Stimulated activated CD8-positive, alpha-beta memory T cell treated with anti-CD3 and anti-CD28 coated beads, Interleukin-15, amount 100 ng/mL, for 4 hours (primary cell): ENCODE results near the gene ARSB.
"Not testable (repeated sequence)": the region's sequence is repeated elsewhere in the genome, so short reads cannot be mapped to it uniquely, and the experiment has no call there.

Experiments used
- DNase-seq, 2 donors: peaks; one replicate each; pipeline ENCODE4 v3.0.0-alpha.2; 2020; ENCODE audit warnings: low read depth in 2 of 2

ARSB gene

GRCh38 chr5:78779771-78780616 is 205.1 kb downstream of the ARSB start:
- no peak for DNase-seq

DNA sequence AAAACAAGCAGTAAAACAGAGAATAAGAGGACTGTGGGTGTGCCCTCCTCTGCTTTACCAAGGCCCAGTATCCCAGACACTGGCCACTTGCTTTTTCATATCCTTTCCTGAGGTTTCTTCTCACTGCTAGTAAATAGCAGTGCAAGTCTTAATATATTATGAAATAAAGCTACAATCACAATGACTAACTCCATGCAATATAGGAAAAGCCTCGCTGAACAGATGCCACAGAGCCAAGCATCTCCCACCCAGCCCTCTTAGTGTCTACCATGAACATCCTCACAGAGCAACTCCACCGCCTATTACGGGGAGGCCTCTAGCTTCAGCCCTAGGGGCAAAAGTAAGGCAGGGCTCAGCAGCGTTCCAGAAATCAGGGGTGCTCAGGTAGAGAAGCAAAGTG is 205.8 kb downstream of the ARSB start:
- no peak for DNase-seq

- no peak for DNase-seq
Measured at GRCh38 chr5:78778538-78778937, 206.6 kb downstream of the ARSB start.

DNA sequence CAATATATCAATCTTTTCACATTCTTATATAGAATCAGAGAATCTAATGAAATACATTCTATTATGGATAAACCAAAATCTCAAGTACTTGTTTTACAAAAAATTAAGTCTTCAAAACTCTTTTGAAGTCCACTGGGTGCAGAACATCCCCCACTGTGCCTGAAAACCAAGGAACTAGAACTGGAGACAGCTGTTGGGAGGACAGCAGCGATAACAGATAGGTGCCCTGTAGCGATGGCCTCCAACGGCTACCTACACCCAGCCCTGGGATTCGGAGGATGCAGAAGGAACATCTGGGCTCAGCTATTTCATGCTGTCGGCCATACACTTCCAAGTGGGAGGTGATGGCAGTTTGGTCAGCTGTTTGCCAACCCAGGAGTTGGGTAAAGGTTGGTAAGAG is 207.2 kb downstream of the ARSB start:
- DNase-seq = no peak

DNA sequence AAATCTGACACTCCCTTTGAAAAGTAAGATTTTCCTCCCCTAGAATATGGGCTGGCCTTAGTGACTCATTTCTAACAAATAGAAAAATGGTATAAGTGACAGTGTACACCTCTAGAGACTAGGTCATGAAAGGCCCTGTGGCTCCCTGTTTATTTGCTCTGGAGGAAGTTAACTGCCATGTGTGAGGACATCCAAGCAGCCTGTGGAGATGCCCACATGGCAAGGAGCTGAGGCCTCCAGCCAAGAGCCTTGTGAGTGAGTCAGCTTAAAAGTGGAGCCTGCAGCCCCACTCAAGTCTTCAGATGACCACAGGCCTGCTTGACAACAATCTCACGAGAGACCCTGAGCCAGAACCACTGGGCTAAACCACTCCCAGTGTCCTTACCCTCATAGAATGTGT is 208.5 kb downstream of the ARSB start:
- no peak for DNase-seq

DNA sequence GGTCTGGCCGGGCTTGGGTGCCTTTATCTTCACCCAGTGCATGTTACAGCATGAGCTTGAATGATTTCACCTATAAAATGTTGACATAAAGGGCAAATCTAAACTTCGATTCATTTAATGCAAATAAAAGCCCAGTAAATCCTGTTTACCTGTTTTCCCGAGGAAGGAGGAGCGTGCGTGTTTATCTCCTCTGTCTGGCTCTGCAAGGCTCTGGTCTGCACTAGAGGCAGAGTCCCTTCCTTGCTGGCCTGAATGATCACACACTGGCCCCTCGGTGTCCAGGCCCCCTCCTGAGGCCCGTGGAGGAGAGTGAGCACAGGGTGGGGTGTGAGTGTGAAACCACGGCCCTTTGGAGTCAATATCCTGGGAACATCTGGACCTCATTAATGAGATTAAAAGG is 211.5 kb downstream of the ARSB start:
- DNase-seq = no peak

DNA sequence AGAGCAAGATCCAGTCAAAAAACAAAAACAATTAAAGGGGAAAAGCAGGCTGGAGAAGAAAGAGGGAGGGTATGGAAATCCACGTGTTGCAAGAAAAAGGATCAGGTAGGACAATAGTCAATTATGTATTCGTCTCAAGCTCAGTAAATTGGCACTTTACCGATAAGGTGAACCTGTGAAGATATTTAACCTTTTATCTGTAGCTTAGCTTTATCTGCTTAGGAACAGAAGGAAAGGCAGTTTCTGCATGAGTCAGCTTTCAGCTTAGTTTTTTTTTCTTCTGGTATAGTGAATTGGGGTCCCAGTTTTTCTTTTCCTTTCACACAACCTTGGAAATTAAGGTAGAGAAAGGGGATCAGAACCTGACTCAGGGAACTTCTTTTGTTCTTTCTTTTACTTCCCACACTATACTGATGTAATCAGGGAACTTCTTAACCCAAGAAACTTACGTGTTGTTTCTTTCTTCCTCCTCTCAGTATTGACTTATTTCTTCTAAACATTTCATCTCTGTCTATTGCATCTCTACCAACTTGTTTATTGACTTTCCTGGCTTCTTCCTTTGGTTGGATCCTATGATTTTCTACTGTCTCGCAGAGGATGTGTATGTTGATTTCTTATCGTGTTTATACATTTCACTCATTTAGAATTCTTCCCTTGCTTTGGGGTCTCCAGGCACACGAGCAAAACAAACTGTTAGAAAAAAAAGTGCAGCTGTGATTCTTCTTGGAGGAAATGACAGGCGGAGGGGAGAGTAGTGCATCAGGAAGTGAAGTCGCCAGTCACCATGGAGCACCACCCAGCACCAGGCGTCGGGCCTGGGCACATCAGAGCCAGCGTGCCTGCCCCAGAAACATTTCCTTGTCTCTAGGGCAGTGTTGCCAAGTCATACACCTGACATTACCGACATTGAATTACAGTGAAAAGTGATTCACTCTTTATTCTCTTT is 213.6 kb downstream of the ARSB start:
- no peak for DNase-seq

DNA sequence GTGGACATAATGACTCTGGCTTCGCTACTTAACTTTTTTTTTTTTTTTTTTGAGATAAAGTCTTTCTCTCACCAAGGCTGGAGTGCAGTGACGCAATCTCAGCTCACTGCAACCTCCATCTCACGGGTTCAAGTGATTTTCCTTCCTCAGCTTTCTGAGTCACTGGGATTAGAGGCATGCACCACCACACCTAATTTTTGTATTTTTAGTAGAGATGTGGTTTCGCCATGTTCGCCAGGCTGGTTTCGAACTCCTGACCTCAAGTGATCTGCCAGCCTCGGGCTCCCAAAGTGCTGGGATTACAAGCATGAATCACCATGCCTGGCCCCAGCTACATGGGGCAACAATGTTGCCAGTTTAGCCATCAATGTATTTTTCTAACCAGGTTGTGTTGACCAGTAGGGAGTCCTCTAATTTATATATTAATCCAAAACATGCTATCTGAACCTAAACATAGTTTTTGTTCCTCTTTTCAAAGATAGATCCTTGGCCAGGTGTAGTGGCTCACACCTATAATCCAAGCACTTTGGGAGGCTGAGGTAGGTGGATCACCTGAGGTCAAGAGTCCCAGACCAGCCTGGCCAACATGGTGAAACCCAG is 216.2 kb downstream of the ARSB start:
- no peak for DNase-seq

- no peak for DNase-seq
Measured at GRCh38 chr5:78766412-78766762, 218.7 kb downstream of the ARSB start.

DNA sequence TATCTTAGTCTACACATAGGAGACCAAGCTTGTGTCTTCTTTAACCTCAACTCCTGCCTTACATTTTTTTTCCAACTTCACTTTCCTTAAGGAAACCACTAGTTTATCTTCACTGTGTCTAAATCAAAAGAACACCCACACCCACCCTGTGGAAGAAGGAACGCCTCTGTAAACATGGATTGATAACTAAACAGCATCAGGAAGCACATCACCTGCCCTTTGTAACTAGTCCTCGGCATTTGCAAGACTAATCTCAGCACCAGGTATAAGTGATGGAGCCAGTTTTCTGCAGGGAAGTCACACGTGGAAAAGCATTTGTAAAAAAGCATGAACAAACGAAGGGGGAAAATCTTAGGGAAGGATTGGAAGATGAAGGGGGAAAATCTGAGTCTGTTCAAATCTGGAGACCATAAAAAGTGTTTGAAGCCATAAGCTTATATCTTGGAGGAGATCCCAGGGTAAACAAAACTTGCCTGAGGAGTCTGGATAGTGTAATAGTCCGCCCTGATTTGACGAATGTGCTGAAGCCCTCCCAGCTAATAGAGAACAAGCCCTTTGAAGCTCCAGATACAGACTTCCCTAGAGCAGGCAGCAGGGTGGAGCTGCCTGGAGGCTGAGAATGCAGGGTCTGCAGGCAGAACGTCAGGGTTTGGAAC is 219.2 kb downstream of the ARSB start:
- no peak for DNase-seq

- no peak for DNase-seq
Measured at GRCh38 chr5:78765116-78765515, 220.0 kb downstream of the ARSB start.

DNA sequence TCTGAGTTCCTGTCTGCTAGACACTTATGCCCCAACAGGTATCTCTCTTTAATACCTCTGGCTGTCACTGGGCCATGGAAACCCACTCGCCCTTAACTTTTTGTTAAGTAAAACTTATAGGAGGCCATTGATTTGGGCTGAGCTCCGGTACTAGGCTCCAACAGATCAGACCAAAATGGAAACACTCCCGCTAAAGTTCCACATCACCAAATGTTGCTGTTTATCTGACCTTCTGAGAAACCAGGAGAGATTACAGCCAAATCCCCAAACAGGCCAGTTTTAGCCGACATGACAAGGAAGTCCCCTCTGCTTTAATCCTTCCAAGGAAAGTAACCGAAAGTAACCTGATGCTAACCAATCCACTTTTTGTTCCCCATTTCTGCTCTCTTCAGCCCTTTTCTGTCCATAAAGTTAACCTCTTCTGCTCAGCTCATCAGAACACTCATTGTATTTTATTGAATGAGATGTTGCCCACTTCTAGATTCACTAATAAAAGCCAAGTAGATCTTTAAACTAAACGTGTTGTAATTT is 221.4 kb downstream of the ARSB start:
- DNase-seq = no peak

GRCh38 chr5:78762743-78763142 is 222.4 kb downstream of the ARSB start:
- not testable (repeated sequence) for DNase-seq

GRCh38 chr5:78761840-78762239 is 223.3 kb downstream of the ARSB start:
- no peak for DNase-seq

GRCh38 chr5:78760770-78761169 is 224.3 kb downstream of the ARSB start:
- DNase-seq = no peak

- no peak for DNase-seq
Measured at GRCh38 chr5:78760366-78760765, 224.7 kb downstream of the ARSB start.

GRCh38 chr5:78758169-78758839 is 226.8 kb downstream of the ARSB start:
- DNase-seq = no peak

GRCh38 chr5:78757269-78758053 is 227.6 kb downstream of the ARSB start:
- no peak for DNase-seq

DNA sequence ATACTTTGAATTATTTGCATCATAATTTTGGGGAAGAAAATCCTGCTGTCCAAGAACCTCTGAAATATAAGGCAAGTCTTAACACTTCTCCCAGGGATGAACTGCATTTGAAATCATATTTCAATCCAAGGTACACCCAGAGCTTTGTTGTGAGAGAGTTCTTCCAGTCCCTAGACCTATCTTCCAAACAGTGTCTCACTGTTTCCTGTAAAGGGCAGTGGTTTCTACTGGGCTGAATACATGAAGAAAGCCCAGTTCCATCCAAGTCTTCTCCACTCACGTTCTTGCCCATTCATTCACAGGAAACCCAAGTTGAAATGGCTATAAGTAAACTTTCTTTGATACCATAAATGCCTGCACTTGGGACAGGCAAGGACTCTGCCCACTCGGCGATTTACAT is 228.3 kb downstream of the ARSB start:
- no peak for DNase-seq

- no peak for DNase-seq
Measured at GRCh38 chr5:78755822-78756429, 229.2 kb downstream of the ARSB start.
